HepG2 (cell line): ENCODE data around the gene CDC42EP4. TPM values are rescaled to one million over a fixed set of nuclear protein-coding genes. Genes with fewer than 3 reads are reported as not detected.

ENCODE experiments used
- ARID5B ChIP-seq: IDR thresholded peaks from 2 replicates; pipeline ENCODE4 v1.4.0; 2020; ENCODE audit warnings: mild to moderate bottlenecking, missing genetic modification reagents
- CBFB ChIP-seq: sonication (generic); formaldehyde crosslinking; IDR thresholded peaks from 2 replicates; pipeline ENCODE4 v1.4.0; 2020; ENCODE audit warnings: missing genetic modification reagents
- CEBPG ChIP-seq: IDR thresholded peaks from 2 replicates; pipeline ENCODE4 v1.6.1; 2016
- GATAD2A ChIP-seq: IDR thresholded peaks from 2 replicates; pipeline ENCODE4 v1.6.1; 2016
- KIAA2018 ChIP-seq: sonication (generic); formaldehyde crosslinking; IDR thresholded peaks from 2 replicates; pipeline ENCODE4 v1.5.0; 2020; ENCODE audit warnings: mild to moderate bottlenecking, missing genetic modification reagents, borderline replicate concordance
- MIXL1 ChIP-seq: IDR thresholded peaks from 2 replicates; pipeline ENCODE4 v1.6.1; 2016
- NCOR1 ChIP-seq: fragments of 200-600 bp; sonication (generic); IDR thresholded peaks from 2 replicates; pipeline ENCODE4 v1.7.0; 2017; ENCODE audit warnings: antibody characterized with exemption, low read length, borderline replicate concordance
- POLR2AphosphoS5 ChIP-seq: IDR thresholded peaks from 2 replicates; pipeline ENCODE4 v1.6.1; 2012; ENCODE audit warnings: low read depth, low read length
- RARA ChIP-seq: IDR thresholded peaks from 2 replicates; pipeline ENCODE4 v1.6.1; 2016; ENCODE audit warnings: missing genetic modification reagents, missing compliant biosample characterization
- RELA ChIP-seq: sonication (generic); formaldehyde crosslinking; IDR thresholded peaks from 2 replicates; pipeline ENCODE4 v1.4.0; 2020; ENCODE audit warnings: missing genetic modification reagents
- ZNF556 ChIP-seq: sonication (generic); formaldehyde crosslinking; IDR thresholded peaks from 2 replicates; pipeline ENCODE4 v1.4.0; 2020; ENCODE audit warnings: mild to moderate bottlenecking, missing genetic modification reagents, borderline replicate concordance
- ZNF605 ChIP-seq: sonication (generic); formaldehyde crosslinking; IDR thresholded peaks from 2 replicates; pipeline ENCODE4 v1.8.0; 2022; ENCODE audit warnings: mild to moderate bottlenecking, missing genetic modification reagents
- ZNF629 ChIP-seq: sonication (generic); formaldehyde crosslinking; conservative IDR thresholded peaks from 2 replicates; pipeline ENCODE4 v1.5.0; 2020; ENCODE audit warnings: missing genetic modification reagents
- ZNF670 ChIP-seq: sonication (generic); formaldehyde crosslinking; IDR thresholded peaks from 2 replicates; pipeline ENCODE4 v1.8.0; 2022; ENCODE audit warnings: mild to moderate bottlenecking, missing genetic modification reagents, borderline replicate concordance
- polyA plus RNA-seq, 8 experiments: library from polyadenylated mRNA; depleted of rRNA in 3 of 8; stranded (reverse) in 7 of 8; unstranded in 1 of 8; fragments of >200 nt; fragmentation: Illumina TruSeq in 4 of 8; extraction: Trizol in 4 of 8; gene quantifications; 2 replicates each; pipeline versions ENCODE4 v1.2.1 to v1.2.3, GENCODE V29; 2011 to 2016; ENCODE audit warnings: low read depth in 4 of 8, missing spikeins in 1 of 8, mixed read lengths in 1 of 8; ENCODE audit not compliant: insufficient read depth in 1 of 8
- total RNA-seq, 5 experiments: library from RNA; depleted of rRNA; stranded (reverse); fragments of >200 nt; fragmentation: Illumina TruSeq; extraction: Trizol; gene quantifications; 2 replicates each; pipeline ENCODE4 v1.2.3, GENCODE V29; 2016; ENCODE audit warnings: low read depth in 1 of 5
- TF ChIP-seq, protein P1 (sequence below): sonication (generic); formaldehyde crosslinking; conservative IDR thresholded peaks from 2 replicates; pipeline ENCODE4 v1.8.0; 2022; ENCODE audit warnings: mild to moderate bottlenecking, moderate library complexity, missing genetic modification reagents

Gene CDC42EP4
- total and polyA plus RNA-seq, 2 of the 13 experiments (the other 11 are each of a cell fraction or from before 2014, with no cell fraction given): 19.0 to 54.0 TPM

DNA sequence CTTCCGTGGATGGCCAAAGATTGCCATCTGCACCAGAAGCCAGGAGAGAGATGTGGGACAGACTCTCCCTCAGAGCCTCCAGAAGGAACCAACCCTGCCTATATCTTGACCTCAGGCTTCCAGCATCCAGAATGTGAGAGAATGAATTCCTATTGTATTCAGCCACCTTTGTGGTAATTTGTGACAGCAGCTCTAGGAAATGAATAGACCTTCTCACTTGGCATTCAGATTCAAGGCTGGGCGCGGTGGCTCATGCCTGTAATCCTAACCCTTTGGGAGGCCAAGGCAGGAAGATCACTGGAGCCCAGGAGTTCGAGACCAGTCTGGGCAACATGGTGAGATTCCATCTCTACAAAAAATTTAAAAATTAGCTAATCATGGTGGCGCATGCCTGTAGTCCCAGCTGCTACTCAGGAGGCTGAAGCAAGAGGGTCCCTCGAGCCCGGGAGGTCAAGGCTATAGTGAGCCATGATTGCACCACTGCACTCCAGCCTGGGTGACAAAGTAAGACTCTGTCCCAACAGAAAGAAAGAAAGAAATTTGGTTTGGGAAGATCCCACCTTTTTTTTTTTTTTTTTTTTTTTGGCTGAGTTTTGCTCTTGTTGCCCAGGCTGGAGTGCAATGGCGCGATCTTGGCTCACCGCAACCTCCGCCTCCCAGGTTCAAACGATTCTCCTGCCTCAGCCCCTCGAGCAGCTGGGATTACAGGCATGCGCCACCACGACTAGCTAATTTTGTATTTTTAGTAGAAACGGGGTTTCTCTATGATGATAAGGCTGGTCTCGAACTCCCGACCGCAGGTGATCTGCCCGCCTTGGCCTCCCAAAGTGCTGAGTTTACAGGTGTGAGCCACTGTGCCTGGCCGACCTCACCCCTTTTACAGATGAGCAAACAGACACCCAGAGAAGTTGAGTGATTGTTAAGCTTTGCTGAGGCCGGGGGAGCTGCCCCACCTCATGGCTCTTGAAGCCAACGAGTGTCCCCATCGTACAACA is 45.9 kb downstream of the CDC42EP4 start (continued):
- 0 out of 2 replicates have a peak, but pooled peaks have one; percentile 9 for TF ChIP-seq CBFB
- TF ChIP-seq ZNF629 (CRISPR knock-in tag): peak; percentile 66
- peak; percentile 69; the same call in 1 of the 2 replicates for TF ChIP-seq CEBPG (CRISPR knock-in tag)
- TF ChIP-seq ZNF556 (CRISPR knock-in tag): no peak
- TF ChIP-seq ARID5B (CRISPR knock-in tag): peak; percentile 40; the same call in 1 of the 2 replicates
- TF ChIP-seq ZNF670 (CRISPR knock-in tag): no peak
- TF ChIP-seq NCOR1: no peak; the same call in 1 of the 2 replicates
- no peak for TF ChIP-seq KIAA2018 (CRISPR knock-in tag)
- TF ChIP-seq, protein P1, sequence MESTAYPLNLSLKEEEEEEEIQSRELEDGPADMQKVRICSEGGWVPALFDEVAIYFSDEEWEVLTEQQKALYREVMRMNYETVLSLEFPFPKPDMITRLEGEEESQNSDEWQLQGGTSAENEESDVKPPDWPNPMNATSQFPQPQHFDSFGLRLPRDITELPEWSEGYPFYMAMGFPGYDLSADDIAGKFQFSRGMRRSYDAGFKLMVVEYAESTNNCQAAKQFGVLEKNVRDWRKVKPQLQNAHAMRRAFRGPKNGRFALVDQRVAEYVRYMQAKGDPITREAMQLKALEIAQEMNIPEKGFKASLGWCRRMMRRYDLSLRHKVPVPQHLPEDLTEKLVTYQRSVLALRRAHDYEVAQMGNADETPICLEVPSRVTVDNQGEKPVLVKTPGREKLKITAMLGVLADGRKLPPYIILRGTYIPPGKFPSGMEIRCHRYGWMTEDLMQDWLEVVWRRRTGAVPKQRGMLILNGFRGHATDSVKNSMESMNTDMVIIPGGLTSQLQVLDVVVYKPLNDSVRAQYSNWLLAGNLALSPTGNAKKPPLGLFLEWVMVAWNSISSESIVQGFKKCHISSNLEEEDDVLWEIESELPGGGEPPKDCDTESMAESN (CRISPR knock-in tag): 0 out of 2 replicates have a peak, but pooled peaks have one; percentile 25
- no peak for TF ChIP-seq POLR2AphosphoS5
- peak; percentile 61; the same call in 1 of the 2 replicates for TF ChIP-seq ZNF605 (CRISPR knock-in tag)
- peak; percentile 32; the same call in 1 of the 2 replicates for TF ChIP-seq RARA (CRISPR knock-in tag)
- no peak for TF ChIP-seq MIXL1 (CRISPR knock-in tag)
- no peak for TF ChIP-seq RELA (CRISPR knock-in tag)
- 0 out of 2 replicates have a peak, but pooled peaks have one; percentile 30 for TF ChIP-seq GATAD2A (CRISPR knock-in tag)
